HG02981 (cell line): ENCODE results near the gene COLEC11.
"Not testable (repeated sequence)": the region's sequence is repeated elsewhere in the genome, so short reads cannot be mapped to it uniquely, and the experiment has no call there.

ENCODE experiments used
- ATAC-seq: cut with Tn5 transposase; IDR thresholded peaks from one replicate; pipeline ENCODE4 v1.9.1; 2021; ENCODE audit warnings: mild to moderate bottlenecking, moderate library complexity; ENCODE audit not compliant: unreplicated experiment

Gene COLEC11

GRCh38 chr2:3650140-3650920 lies 55.4 kb downstream of the COLEC11 start:
- ATAC-seq: no peak

GRCh38 chr2:3651691-3652648 lies 57.1 kb downstream of the COLEC11 start:
- ATAC-seq: peak; percentile 85

GRCh38 chr2:3652896-3653625 lies 58.1 kb downstream of the COLEC11 start:
- ATAC-seq: no peak

GRCh38 chr2:3654011-3654410 lies 59.1 kb downstream of the COLEC11 start:
- no peak for ATAC-seq

GRCh38 chr2:3654531-3655225 lies 59.8 kb downstream of the COLEC11 start:
- no peak for ATAC-seq

GRCh38 chr2:3655871-3656761 lies 61.2 kb downstream of the COLEC11 start:
- ATAC-seq: no peak

- no peak for ATAC-seq
Measured at GRCh38 chr2:3656762-3657721, 62.1 kb downstream of the COLEC11 start.

- ATAC-seq: no peak
Measured at GRCh38 chr2:3657881-3658280, 63.0 kb downstream of the COLEC11 start, which contains the start of gene ALLC. TSS of gene ALLC (plus strand) at chr2:3658200. CDS start at chr2:3671158, 12,958 bp downstream.

- ATAC-seq: no peak
Measured at GRCh38 chr2:3659447-3660432, 64.8 kb downstream of the COLEC11 start.

GRCh38 chr2:3660640-3661039 lies 65.7 kb downstream of the COLEC11 start:
- ATAC-seq: not testable (repeated sequence)

- ATAC-seq: no peak
Measured at GRCh38 chr2:3661149-3661660, 66.3 kb downstream of the COLEC11 start.

- no peak for ATAC-seq
Measured at GRCh38 chr2:3662239-3662638, 67.3 kb downstream of the COLEC11 start.

- ATAC-seq: no peak
Measured at GRCh38 chr2:3664118-3664517, 69.2 kb downstream of the COLEC11 start.

- ATAC-seq: no peak
Measured at GRCh38 chr2:3664925-3665324, 70.0 kb downstream of the COLEC11 start.

- no peak for ATAC-seq
Measured at GRCh38 chr2:3665886-3666612, 71.1 kb downstream of the COLEC11 start.

- no peak for ATAC-seq
Measured at GRCh38 chr2:3666613-3666975, 71.7 kb downstream of the COLEC11 start.
